ENCODE data around the gene DMD.

Gene DMD

GRCh38 chrX:31670245-31670644 is 1541.1 kb downstream of the DMD start:
- H3K4me3 ChIP-seq (ENCODE audit: low read depth, low read length): no peak overlapping the region
- no peak for DNase-seq (ENCODE audit: low read depth)
- no peak for TF ChIP-seq CTCF (IDR thresholded peaks at IDR 0.05; ENCODE audit: insufficient read depth, low read depth, low read length, missing control alignments)

- no peak overlapping the region for H3K4me3 ChIP-seq (ENCODE audit: low read depth, low read length)
- no peak for DNase-seq (ENCODE audit: low read depth)
- no peak for TF ChIP-seq CTCF (IDR thresholded peaks at IDR 0.05; ENCODE audit: insufficient read depth, low read depth, low read length, missing control alignments)
These were observed 1545.9 kb downstream of the DMD start for GRCh38 chrX:31665454-31665853.

GRCh38 chrX:31663172-31663571 is 1548.2 kb downstream of the DMD start:
- no peak overlapping the region for H3K4me3 ChIP-seq (ENCODE audit: low read depth, low read length)
- TF ChIP-seq CTCF (IDR thresholded peaks at IDR 0.05; ENCODE audit: insufficient read depth, low read depth, low read length, missing control alignments): no peak
- DNase-seq (ENCODE audit: low read depth): no peak

- H3K4me3 ChIP-seq (ENCODE audit: low read depth, low read length): no peak overlapping the region
- DNase-seq (ENCODE audit: low read depth): no peak
- TF ChIP-seq CTCF (IDR thresholded peaks at IDR 0.05; ENCODE audit: insufficient read depth, low read depth, low read length, missing control alignments): no peak
These were observed 1550.0 kb downstream of the DMD start for GRCh38 chrX:31661280-31661810.

GRCh38 chrX:31658360-31658759 is 1553.0 kb downstream of the DMD start:
- DNase-seq (ENCODE audit: low read depth): peak; percentile 2
- TF ChIP-seq CTCF (IDR thresholded peaks at IDR 0.05; ENCODE audit: insufficient read depth, low read depth, low read length, missing control alignments): no peak

GRCh38 chrX:31656013-31656412 is 1555.3 kb downstream of the DMD start:
- H3K4me3 ChIP-seq (ENCODE audit: low read depth, low read length): no peak overlapping the region
- DNase-seq (ENCODE audit: low read depth): no peak

More at GRCh38 chrX:31658360-31658759, 1553.0 kb downstream of the DMD start:
- H3K4me3 ChIP-seq (ENCODE audit: low read depth, low read length): no peak overlapping the region

More at GRCh38 chrX:31656013-31656412, 1555.3 kb downstream of the DMD start:
- TF ChIP-seq CTCF (IDR thresholded peaks at IDR 0.05; ENCODE audit: insufficient read depth, low read depth, low read length, missing control alignments): no peak
